CD8-positive, alpha-beta memory T cell (primary cell): ENCODE measurements around the gene TMEM214. TPM values are rescaled to one million over a fixed set of nuclear protein-coding genes. Genes with fewer than 3 reads are reported as not detected.
A peak's percentile ranks its signal among the peaks of the same experiment; 100 is the strongest.

Source experiments
- CTCF ChIA-PET: fragments of 350-600 bp; sonication (Branson Sonifier 250); formaldehyde crosslinking; loops from one replicate; lab custom pipeline; 2021; ENCODE audit warnings: antibody characterized with exemption; lab: Charles Lee
- POLR2A ChIA-PET: fragments of 350-600 bp; sonication (Branson Sonifier 250); formaldehyde crosslinking; loops from one replicate; lab custom pipeline; 2021; ENCODE audit warnings: antibody characterized with exemption; lab: Charles Lee
- DNase-seq, 5 donors: peaks; one replicate each; pipeline versions ENCODE4 v3.0.0 to v3.0.0-alpha.2; 2020 to 2022; ENCODE audit warnings: mixed read lengths in 1 of 5
- H3K27ac ChIP-seq: one replicate; pipeline ENCODE4 v1.7.0; 2013; ENCODE audit warnings: low read depth, mild to moderate bottlenecking, low read length, moderate library complexity
- H3K27me3 ChIP-seq: 2 replicates; pipeline ENCODE4 v1.7.0; 2013; ENCODE audit warnings: low read length, mild to moderate bottlenecking; ENCODE audit not compliant: insufficient read depth, poor library complexity, severe bottlenecking
- H3K36me3 ChIP-seq: 2 replicates; pipeline ENCODE4 v1.7.0; 2013; ENCODE audit warnings: mild to moderate bottlenecking, low read length, moderate library complexity; ENCODE audit not compliant: insufficient read depth
- H3K4me1 ChIP-seq: 2 replicates; pipeline ENCODE4 v1.7.0; 2013; ENCODE audit warnings: mild to moderate bottlenecking, low read length, moderate library complexity; ENCODE audit not compliant: insufficient read depth
- H3K4me3 ChIP-seq: 2 replicates; pipeline ENCODE4 v1.7.0; 2013; ENCODE audit warnings: mild to moderate bottlenecking, low read length
- H3K9me3 ChIP-seq: 2 replicates; pipeline ENCODE4 v1.7.0; 2013; ENCODE audit warnings: mild to moderate bottlenecking, low read length
- H3K27ac Mint-ChIP-seq, 8 donors: one replicate each; pipeline ENCODE4 v1.8.0; 2020 to 2021; ENCODE audit warnings: mixed read lengths in 8 of 8, mild to moderate bottlenecking in 6 of 8, inconsistent platforms in 3 of 8, moderate library complexity in 3 of 8
- H3K27me3 Mint-ChIP-seq, 2 donors: one replicate each; pipeline ENCODE4 v1.8.0; 2020 to 2021; ENCODE audit warnings: mixed read lengths in 2 of 2, mild to moderate bottlenecking in 1 of 2, moderate library complexity in 1 of 2
- H3K36me3 Mint-ChIP-seq, 3 donors: one replicate each; pipeline ENCODE4 v1.8.0; 2020 to 2021; ENCODE audit warnings: mixed read lengths in 3 of 3, inconsistent platforms in 1 of 3, mild to moderate bottlenecking in 1 of 3
- H3K4me1 Mint-ChIP-seq, 3 donors: one replicate each; pipeline ENCODE4 v1.8.0; 2020 to 2021; ENCODE audit warnings: mixed read lengths in 3 of 3, inconsistent platforms in 1 of 3, mild to moderate bottlenecking in 1 of 3
- H3K4me3 Mint-ChIP-seq, 7 donors: one replicate each; pipeline ENCODE4 v1.8.0; 2020 to 2021; ENCODE audit warnings: mixed read lengths in 7 of 7, mild to moderate bottlenecking in 6 of 7, moderate library complexity in 4 of 7, inconsistent platforms in 2 of 7
- H3K9me3 Mint-ChIP-seq, 5 donors: one replicate each; pipeline ENCODE4 v1.8.0; 2020 to 2022; ENCODE audit warnings: mixed read lengths in 5 of 5, mild to moderate bottlenecking in 3 of 5, moderate library complexity in 2 of 5, inconsistent platforms in 1 of 5
- polyA plus RNA-seq: library from polyadenylated mRNA; unstranded; fragments of 300-500 nt; fragmentation: Illumina TruSeq; gene quantifications from one replicate; pipeline ENCODE4 v1.2.3, GENCODE V29; 2021
- total RNA-seq, 2 experiments: library from RNA; stranded (reverse); gene quantifications; one replicate each; pipeline ENCODE4 v1.2.3, GENCODE V29; 2021

Gene TMEM214
- total and polyA plus RNA-seq, 3 experiments from 2014 or later: 36.3 to 71.7 (median 67.6) TPM

GRCh38 chr2:27013738-27014137 lies 19.0 kb upstream of the TMEM214 start:
- no peaks in the 10 kb centered on the region for H3K4me1 ChIP-seq
- H3K9me3 ChIP-seq: no peaks in the 10 kb centered on the region
- peak overlapping the region; percentile 9 for H3K27ac ChIP-seq
- no peak for DNase-seq
- H3K9me3 Mint-ChIP-seq: no peaks in the 10 kb centered on the region
- no peak overlapping the region for H3K27ac Mint-ChIP-seq
- peaks cover 1 to 7% (median 5%) of the 10 kb centered on the region in 3 donors for H3K4me1 Mint-ChIP-seq
- H3K4me3 ChIP-seq: no peak overlapping the region
- CTCF ChIA-PET: no interaction called here
- H3K4me3 Mint-ChIP-seq: no peak overlapping the region
- POLR2A ChIA-PET: no interaction called here
- peaks cover 0 to 9% of the 10 kb centered on the region in 2 donors for H3K27me3 Mint-ChIP-seq
- H3K27me3 ChIP-seq: no peaks in the 10 kb centered on the region
- H3K36me3 ChIP-seq: no peaks in the 10 kb centered on the region
- H3K36me3 Mint-ChIP-seq: peaks cover 0 to 1% (median 0%) of the 10 kb centered on the region in 3 donors

- Histone ChIP-seq H3K4me1 (no peaks in the 10 kb centered on the region), H3K36me3 (no peaks in the 10 kb centered on the region), H3K27ac (peak overlapping the region; percentile 69), H3K27me3 (no peaks in the 10 kb centered on the region), H3K4me3 (no peak overlapping the region), H3K9me3 (no peaks in the 10 kb centered on the region)
- H3K27ac Mint-ChIP-seq: no peak overlapping the region
- CTCF ChIA-PET: interaction anchor here (1.3 kb wide), 1 partner anchor 56 kb away, joined by 3 read pairs; no protein-coding TSS in a partner anchor
- H3K27me3 Mint-ChIP-seq: peaks cover 0 to 7% of the 10 kb centered on the region in 2 donors
- peaks cover 1 to 7% (median 4%) of the 10 kb centered on the region in 3 donors for H3K4me1 Mint-ChIP-seq
- H3K36me3 Mint-ChIP-seq: peaks cover 0 to 1% (median 0%) of the 10 kb centered on the region in 3 donors
- DNase-seq: no peak
- POLR2A ChIA-PET: no interaction called here
- H3K9me3 Mint-ChIP-seq: no peaks in the 10 kb centered on the region
- H3K4me3 Mint-ChIP-seq: no peak overlapping the region
Observed at GRCh38 chr2:27014771-27015433, 17.9 kb upstream of the TMEM214 start.

- ChIA-PET POLR2A (interaction anchor here (0.9 to 1.0 kb wide), 2 partner anchors 52 to 55 kb away, joined by 3 read pairs; no protein-coding TSS in a partner anchor), CTCF (interaction anchor here (0.6 to 2.6 kb wide), 12 partner anchors 20 to 418 kb away, joined by 3 to 27 read pairs (median 4); partner anchors contain the start of gene AGBL5)
- Mint-ChIP-seq H3K27ac (no peak overlapping the region), H3K4me3 (no peak overlapping the region), H3K9me3 (no peaks in the 10 kb centered on the region), H3K36me3 (no peaks in the 10 kb centered on the region), H3K4me1 (no peaks in the 10 kb centered on the region), H3K27me3 (peaks cover 0 to 4% of the 10 kb centered on the region in 2 donors)
- Histone ChIP-seq H3K36me3 (no peaks in the 10 kb centered on the region), H3K4me1 (no peaks in the 10 kb centered on the region), H3K27me3 (no peaks in the 10 kb centered on the region), H3K4me3 (no peak overlapping the region), H3K9me3 (no peaks in the 10 kb centered on the region), H3K27ac (no peak overlapping the region)
- DNase-seq: peak in 3 of 5 donors; percentile 5 to 53 (median 33)
Observed at GRCh38 chr2:27016801-27017325, 15.9 kb upstream of the TMEM214 start.

- H3K36me3 ChIP-seq: no peaks in the 10 kb centered on the region
- POLR2A ChIA-PET: no interaction called here
Observed at GRCh38 chr2:27018142-27018541, 14.6 kb upstream of the TMEM214 start.

GRCh38 chr2:27019459-27019858 lies 13.3 kb upstream of the TMEM214 start:
- no peak for DNase-seq
- peak overlapping the region; percentile 68 for H3K27ac ChIP-seq
- no peak overlapping the region for H3K4me3 ChIP-seq
- Mint-ChIP-seq H3K4me3 (no peak overlapping the region), H3K4me1 (no peaks in the 10 kb centered on the region), H3K36me3 (peaks cover 0 to 10% (median 3%) of the 10 kb centered on the region in 3 donors), H3K27me3 (no peaks in the 10 kb centered on the region), H3K9me3 (no peaks in the 10 kb centered on the region), H3K27ac (no peak overlapping the region)
- POLR2A ChIA-PET: no interaction called here
- CTCF ChIA-PET: interaction anchor here (0.7 to 1.5 kb wide), 2 partner anchors 58 to 260 kb away, joined by 3 to 6 read pairs; no protein-coding TSS in a partner anchor
- H3K27me3 ChIP-seq: no peaks in the 10 kb centered on the region
- no peaks in the 10 kb centered on the region for H3K9me3 ChIP-seq
- H3K4me1 ChIP-seq: no peaks in the 10 kb centered on the region
- H3K36me3 ChIP-seq: no peaks in the 10 kb centered on the region

More at GRCh38 chr2:27018142-27018541, 14.6 kb upstream of the TMEM214 start:
- no peak overlapping the region for H3K4me3 ChIP-seq
- H3K27ac ChIP-seq: peak overlapping the region; percentile 4
- peaks cover 0 to 3% (median 2%) of the 10 kb centered on the region in 3 donors for H3K36me3 Mint-ChIP-seq
- no peaks in the 10 kb centered on the region for H3K9me3 ChIP-seq
- DNase-seq: no peak
- no peaks in the 10 kb centered on the region for H3K4me1 Mint-ChIP-seq
- no peaks in the 10 kb centered on the region for H3K9me3 Mint-ChIP-seq
- no peak overlapping the region for H3K27ac Mint-ChIP-seq
- no peaks in the 10 kb centered on the region for H3K27me3 ChIP-seq
- no peak overlapping the region for H3K4me3 Mint-ChIP-seq
- H3K4me1 ChIP-seq: no peaks in the 10 kb centered on the region
- no peaks in the 10 kb centered on the region for H3K27me3 Mint-ChIP-seq
- CTCF ChIA-PET: interaction anchor here (0.8 to 2.6 kb wide), 5 partner anchors 32 to 172 kb away, joined by 3 to 27 read pairs (median 3); partner anchors contain the start of gene AGBL5

DNA sequence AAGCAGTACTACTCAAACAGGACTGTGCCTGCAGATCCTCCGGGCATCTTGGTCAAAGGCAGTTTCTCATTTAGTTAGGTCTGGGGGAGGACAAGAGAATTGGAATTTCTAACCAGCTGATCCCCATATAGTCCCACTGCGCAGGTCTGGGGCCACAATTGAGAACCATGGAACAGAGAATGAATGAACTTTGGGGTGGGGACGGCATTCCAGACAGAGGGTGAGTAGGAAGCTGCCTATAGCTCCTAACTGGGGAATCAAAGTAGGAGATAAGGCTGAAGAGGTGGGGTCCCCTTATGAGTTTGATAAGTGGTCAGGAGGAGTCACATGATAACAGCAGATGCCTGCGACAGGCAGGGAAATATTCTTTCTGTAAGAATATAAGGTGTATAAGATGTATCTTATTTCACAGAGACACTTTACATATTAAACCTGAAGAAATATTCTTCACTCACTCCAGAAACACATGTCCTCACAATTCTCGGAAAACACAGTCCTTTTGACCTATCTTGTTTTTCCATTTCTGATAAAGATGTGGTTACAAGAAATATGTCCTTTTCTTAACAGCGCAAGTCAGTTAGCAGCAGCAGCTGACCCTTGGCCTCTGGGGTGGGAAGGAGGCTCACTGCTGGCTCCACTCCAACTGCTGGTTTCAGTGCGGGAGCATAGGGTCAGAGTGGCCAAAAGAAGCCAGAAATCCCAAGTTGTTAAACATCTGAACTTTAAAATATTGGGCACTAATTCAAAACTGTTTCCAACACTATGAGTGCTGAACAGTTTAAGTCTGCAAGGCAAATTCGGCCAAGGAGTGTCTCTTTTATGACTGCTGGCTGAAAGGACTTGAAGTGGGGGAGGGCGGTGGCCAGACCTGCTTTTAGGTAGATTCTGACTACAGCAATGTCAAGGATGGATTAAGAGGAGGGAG lies 12.6 kb upstream of the TMEM214 start:
- no peaks in the 10 kb centered on the region for H3K27me3 Mint-ChIP-seq
- POLR2A ChIA-PET: no interaction called here
- H3K4me1 Mint-ChIP-seq: no peaks in the 10 kb centered on the region

DNA sequence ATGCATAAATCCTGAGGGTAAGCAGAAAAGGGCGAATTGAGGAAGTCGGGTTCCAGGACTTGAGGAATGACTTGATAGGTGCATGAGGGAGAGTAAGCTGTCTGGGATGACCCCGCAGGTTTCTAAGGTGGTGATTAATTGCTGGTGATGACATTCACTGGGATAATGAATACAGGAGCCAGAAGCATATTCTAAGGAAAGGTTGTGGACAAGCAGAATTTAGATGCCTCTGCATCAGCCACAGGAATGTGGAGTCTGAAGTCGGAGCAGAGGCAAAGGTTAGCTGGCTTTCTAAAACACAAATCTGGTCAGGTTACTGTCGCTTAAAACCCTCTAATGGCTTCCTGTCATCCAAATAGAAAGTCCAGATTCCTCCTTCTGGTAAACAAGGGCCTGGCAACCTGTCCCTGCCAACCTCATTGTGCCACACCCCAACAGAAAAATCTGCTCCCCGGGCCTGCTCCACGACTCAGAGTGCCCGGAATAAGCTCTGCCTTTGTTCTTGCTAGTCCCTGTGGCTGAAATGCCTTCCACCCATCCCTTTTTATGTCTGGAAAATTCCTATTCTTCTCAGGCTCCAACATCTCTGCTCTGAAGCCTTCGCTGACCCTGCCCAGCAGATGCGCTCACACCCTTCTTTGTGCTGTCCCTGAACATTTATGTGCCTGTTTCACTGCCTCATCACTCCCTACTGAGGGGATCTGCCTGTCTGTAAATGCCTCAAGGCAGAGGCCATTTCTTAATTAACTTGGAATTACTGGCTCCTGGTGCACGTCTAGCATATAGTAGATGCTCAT lies 11.3 kb upstream of the TMEM214 start:
- ChIA-PET POLR2A (no interaction called here), CTCF (no interaction called here)
- Mint-ChIP-seq H3K36me3 (peaks cover 0 to 20% (median 3%) of the 10 kb centered on the region in 3 donors), H3K27ac (no peak overlapping the region), H3K9me3 (no peaks in the 10 kb centered on the region), H3K4me3 (no peak overlapping the region), H3K4me1 (no peaks in the 10 kb centered on the region), H3K27me3 (no peaks in the 10 kb centered on the region)
- Histone ChIP-seq H3K9me3 (no peaks in the 10 kb centered on the region), H3K27me3 (no peaks in the 10 kb centered on the region), H3K4me1 (no peaks in the 10 kb centered on the region), H3K4me3 (no peak overlapping the region), H3K27ac (no peak overlapping the region), H3K36me3 (no peaks in the 10 kb centered on the region)
- no peak for DNase-seq

More for the DNA sequence above, 12.6 kb upstream of the TMEM214 start:
- Histone ChIP-seq H3K36me3 (no peaks in the 10 kb centered on the region), H3K27me3 (no peaks in the 10 kb centered on the region), H3K9me3 (no peaks in the 10 kb centered on the region), H3K4me1 (no peaks in the 10 kb centered on the region), H3K4me3 (no peak overlapping the region), H3K27ac (peak overlapping the region; percentile 68)
- DNase-seq: no peak
- Mint-ChIP-seq H3K27ac (peak overlapping the region in 2 of 8 donors; percentile 11 to 20), H3K36me3 (peaks cover 0 to 11% (median 3%) of the 10 kb centered on the region in 3 donors), H3K9me3 (no peaks in the 10 kb centered on the region), H3K4me3 (no peak overlapping the region)
- CTCF ChIA-PET: interaction anchor here (0.7 to 1.5 kb wide), 2 partner anchors 58 to 259 kb away, joined by 3 to 6 read pairs; no protein-coding TSS in a partner anchor
